Measurements from ENCODE around the gene SFMBT1.

SFMBT1 gene

DNA sequence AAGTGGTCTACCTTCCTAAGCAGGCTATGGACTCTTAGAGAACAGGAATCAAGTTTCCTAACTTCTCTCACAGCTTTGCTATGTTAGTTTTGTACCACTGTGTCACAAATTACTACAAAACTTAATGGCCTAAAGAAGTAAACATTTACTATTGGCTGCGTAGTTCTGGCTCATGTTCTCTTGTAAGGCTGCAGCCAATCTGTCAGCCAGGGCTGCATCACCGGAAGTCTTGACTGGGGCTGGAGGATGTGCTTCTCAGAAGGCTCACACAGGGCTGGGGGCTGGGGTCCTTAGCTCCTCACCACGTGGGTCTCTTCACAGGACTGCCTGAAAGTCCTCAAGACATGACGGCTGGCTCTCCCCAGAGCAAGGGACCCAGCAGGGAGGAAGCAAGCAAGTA, 164.0 kb downstream of the SFMBT1 start:
- no peak for DNase-seq (ENCODE audit: low read depth)
- no peak overlapping the region for H3K4me3 ChIP-seq (ENCODE audit: low read depth, low read length)
- TF ChIP-seq, protein P1, sequence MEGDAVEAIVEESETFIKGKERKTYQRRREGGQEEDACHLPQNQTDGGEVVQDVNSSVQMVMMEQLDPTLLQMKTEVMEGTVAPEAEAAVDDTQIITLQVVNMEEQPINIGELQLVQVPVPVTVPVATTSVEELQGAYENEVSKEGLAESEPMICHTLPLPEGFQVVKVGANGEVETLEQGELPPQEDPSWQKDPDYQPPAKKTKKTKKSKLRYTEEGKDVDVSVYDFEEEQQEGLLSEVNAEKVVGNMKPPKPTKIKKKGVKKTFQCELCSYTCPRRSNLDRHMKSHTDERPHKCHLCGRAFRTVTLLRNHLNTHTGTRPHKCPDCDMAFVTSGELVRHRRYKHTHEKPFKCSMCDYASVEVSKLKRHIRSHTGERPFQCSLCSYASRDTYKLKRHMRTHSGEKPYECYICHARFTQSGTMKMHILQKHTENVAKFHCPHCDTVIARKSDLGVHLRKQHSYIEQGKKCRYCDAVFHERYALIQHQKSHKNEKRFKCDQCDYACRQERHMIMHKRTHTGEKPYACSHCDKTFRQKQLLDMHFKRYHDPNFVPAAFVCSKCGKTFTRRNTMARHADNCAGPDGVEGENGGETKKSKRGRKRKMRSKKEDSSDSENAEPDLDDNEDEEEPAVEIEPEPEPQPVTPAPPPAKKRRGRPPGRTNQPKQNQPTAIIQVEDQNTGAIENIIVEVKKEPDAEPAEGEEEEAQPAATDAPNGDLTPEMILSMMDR (IDR thresholded peaks at IDR 0.05; ENCODE audit: control insufficient read depth, extremely low read depth, insufficient read depth): no peak

DNA sequence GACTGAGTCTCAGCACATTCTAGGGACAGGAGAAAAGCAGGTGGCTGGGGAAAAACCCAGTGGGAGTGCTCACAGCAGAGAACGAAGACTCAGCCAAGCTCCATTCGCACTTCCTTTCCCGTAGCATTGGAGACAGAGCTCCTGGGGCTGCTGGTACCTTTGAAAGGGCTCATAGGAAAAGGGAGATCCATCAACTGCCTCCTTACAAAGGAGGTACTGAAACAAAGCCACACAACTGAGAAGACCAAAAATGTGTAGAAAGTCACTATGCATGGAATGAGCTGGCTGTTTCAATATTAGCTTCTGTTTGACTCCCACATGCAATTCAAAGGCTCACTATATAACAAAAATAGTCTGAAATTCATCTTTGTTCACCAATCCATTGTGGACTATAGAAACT, 165.4 kb downstream of the SFMBT1 start:
- no peak for DNase-seq (ENCODE audit: low read depth)
- TF ChIP-seq, protein P1 (IDR thresholded peaks at IDR 0.05; ENCODE audit: control insufficient read depth, extremely low read depth, insufficient read depth): no peak
- no peak overlapping the region for H3K4me3 ChIP-seq (ENCODE audit: low read depth, low read length)

DNA sequence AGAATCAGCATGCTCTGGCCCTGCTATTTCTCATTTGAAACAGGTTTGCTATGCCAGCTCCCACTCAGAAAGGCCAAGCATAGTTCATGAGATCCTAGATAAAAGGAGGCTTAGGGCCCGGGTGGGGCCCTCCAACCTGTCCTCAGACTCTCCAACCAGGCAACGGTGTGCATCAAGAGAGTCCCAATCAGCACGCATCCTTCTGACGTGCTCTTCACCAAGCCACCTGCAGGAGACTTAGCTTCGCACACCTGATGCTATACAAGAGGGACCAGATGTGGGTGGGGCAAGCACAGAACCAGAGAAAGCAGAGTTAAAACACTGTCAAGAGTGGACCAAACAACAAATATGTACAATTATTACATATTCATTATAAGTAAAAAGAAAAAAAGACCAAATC, 165.8 kb downstream of the SFMBT1 start:
- no peak overlapping the region for H3K4me3 ChIP-seq (ENCODE audit: low read depth, low read length)
- no peak for DNase-seq (ENCODE audit: low read depth)
- TF ChIP-seq, protein P1 (IDR thresholded peaks at IDR 0.05; ENCODE audit: control insufficient read depth, extremely low read depth, insufficient read depth): no peak

DNA sequence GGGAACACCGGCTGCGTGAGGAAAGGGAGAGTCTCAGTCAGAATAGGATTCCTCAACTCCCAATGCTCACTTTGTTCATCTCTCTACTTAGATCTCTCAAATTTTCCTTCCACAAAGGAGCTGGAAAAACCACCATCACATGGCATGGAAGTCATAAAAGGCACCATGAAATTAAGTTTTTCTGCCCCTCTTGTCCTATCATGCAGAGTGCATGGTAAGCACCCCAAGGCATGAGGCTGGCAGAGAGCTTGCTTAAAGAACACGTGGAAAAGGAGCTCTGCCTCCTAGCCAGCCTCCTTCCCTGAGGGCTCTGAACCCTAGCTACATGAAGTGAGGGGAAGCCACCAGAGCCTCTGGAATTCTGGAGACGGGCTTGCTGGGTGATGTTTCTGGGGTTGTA, 166.3 kb downstream of the SFMBT1 start:
- TF ChIP-seq, protein P1 (IDR thresholded peaks at IDR 0.05; ENCODE audit: control insufficient read depth, extremely low read depth, insufficient read depth): no peak
- no peak overlapping the region for H3K4me3 ChIP-seq (ENCODE audit: low read depth, low read length)
- DNase-seq (ENCODE audit: low read depth): no peak

GRCh38 chr3:52879090-52879489, 166.8 kb downstream of the SFMBT1 start:
- no peak overlapping the region for H3K4me3 ChIP-seq (ENCODE audit: low read depth, low read length)
- DNase-seq (ENCODE audit: low read depth): no peak
- TF ChIP-seq, protein P1 (IDR thresholded peaks at IDR 0.05; ENCODE audit: control insufficient read depth, extremely low read depth, insufficient read depth): no peak

DNA sequence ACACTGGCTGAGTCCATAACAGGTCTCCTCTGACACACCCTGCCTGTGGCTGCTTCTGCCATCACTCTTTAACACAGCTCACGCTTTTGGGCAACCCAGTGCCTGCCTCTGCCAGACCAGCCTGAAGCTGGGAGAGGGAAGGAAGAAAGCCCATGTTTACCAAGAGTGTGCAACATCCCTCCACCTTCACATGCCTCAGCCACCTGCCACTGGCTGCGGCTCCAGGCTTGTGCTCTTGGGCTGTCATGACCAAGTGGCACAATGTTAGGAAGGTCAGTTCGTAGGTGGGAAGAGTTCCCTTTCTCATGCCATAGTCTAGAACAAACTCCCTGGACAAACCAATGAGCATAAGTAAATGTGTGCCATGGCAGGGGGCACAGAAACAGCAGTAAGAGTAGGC, 168.8 kb downstream of the SFMBT1 start:
- DNase-seq (ENCODE audit: low read depth): no peak
- TF ChIP-seq, protein P1 (IDR thresholded peaks at IDR 0.05; ENCODE audit: control insufficient read depth, extremely low read depth, insufficient read depth): no peak
- H3K4me3 ChIP-seq (ENCODE audit: low read depth, low read length): no peak overlapping the region

- no peak overlapping the region for H3K4me3 ChIP-seq (ENCODE audit: low read depth, low read length)
- DNase-seq (ENCODE audit: low read depth): no peak
- TF ChIP-seq, protein P1 (IDR thresholded peaks at IDR 0.05; ENCODE audit: control insufficient read depth, extremely low read depth, insufficient read depth): no peak
Measured at GRCh38 chr3:52874864-52875587, 170.8 kb downstream of the SFMBT1 start.

Measured in LNCaP clone FGC (cell line).